NB4 (cell line): ENCODE data around the gene ENTPD6.

Source experiments
- MAX ChIP-seq: IDR thresholded peaks from 2 replicates; pipeline ENCODE4 v1.6.1; 2011; ENCODE audit warnings: low read depth, low read length
- TF ChIP-seq, protein P1 (sequence below): IDR thresholded peaks from one replicate; pipeline ENCODE4 v1.5.1; 2012; ENCODE audit warnings: low read depth, low read length

GRCh38 chr20:25249198-25249931, 53.9 kb downstream of the ENTPD6 start:
- TF ChIP-seq, protein P1, sequence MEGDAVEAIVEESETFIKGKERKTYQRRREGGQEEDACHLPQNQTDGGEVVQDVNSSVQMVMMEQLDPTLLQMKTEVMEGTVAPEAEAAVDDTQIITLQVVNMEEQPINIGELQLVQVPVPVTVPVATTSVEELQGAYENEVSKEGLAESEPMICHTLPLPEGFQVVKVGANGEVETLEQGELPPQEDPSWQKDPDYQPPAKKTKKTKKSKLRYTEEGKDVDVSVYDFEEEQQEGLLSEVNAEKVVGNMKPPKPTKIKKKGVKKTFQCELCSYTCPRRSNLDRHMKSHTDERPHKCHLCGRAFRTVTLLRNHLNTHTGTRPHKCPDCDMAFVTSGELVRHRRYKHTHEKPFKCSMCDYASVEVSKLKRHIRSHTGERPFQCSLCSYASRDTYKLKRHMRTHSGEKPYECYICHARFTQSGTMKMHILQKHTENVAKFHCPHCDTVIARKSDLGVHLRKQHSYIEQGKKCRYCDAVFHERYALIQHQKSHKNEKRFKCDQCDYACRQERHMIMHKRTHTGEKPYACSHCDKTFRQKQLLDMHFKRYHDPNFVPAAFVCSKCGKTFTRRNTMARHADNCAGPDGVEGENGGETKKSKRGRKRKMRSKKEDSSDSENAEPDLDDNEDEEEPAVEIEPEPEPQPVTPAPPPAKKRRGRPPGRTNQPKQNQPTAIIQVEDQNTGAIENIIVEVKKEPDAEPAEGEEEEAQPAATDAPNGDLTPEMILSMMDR = no peak
- TF ChIP-seq MAX = no peak
